Upper lobe of right lung (tissue), 1 donor: ENCODE results near the gene TUBE1. TPM values are rescaled to one million over a fixed set of nuclear protein-coding genes. Genes with fewer than 3 reads are reported as not detected.

Experiments used
- ATAC-seq: fragments of 200-7000 bp; cut with Tn5 transposase; one replicate; pipeline ENCODE4 v1.9.1; 2020; ENCODE audit warnings: mild to moderate bottlenecking, moderate library complexity
- DNase-seq: peaks from one replicate; pipeline ENCODE4 v3.0.0-alpha.2; 2020
- H3K27ac ChIP-seq: fragments of 200-600 bp; one replicate; pipeline ENCODE4 v1.8.0; 2022
- H3K27me3 ChIP-seq: fragments of 200-600 bp; one replicate; pipeline ENCODE4 v1.8.0; 2022; ENCODE audit warnings: mild to moderate bottlenecking
- H3K36me3 ChIP-seq: fragments of 200-600 bp; one replicate; pipeline ENCODE4 v1.8.0; 2022
- H3K4me1 ChIP-seq: fragments of 200-600 bp; one replicate; pipeline ENCODE4 v1.8.0; 2022
- H3K4me3 ChIP-seq: fragments of 200-600 bp; one replicate; pipeline ENCODE4 v1.8.0; 2022; ENCODE audit warnings: mild to moderate bottlenecking
- H3K9me3 ChIP-seq: fragments of 200-600 bp; one replicate; pipeline ENCODE4 v1.8.0; 2022
- intact Hi-C: fragments of 100-400 bp; cut with DNase I; formaldehyde crosslinking; loops from one replicate; pipeline ENCODE4 v1.11.0; 2022
- total RNA-seq: library from RNA; stranded (reverse); fragmentation: NEBNext Ultra II Directional; extraction: Animal tissue kit (Norgen Biotek cat#: 25700); gene quantifications from one replicate; pipeline ENCODE4 v1.2.1, GENCODE V29; 2021
- TF ChIP-seq, protein P1 (sequence below): fragments of 200-600 bp; IDR thresholded peaks from one replicate; pipeline ENCODE4 v1.8.0; 2022; ENCODE audit warnings: antibody characterized with exemption
- donor health status: DM: no; HTN: yes; CAD: no; lungs with severe emphysema.

The TUBE1 gene
- total RNA-seq, 1 donor from 2014 or later, result 18.4 TPM

DNA sequence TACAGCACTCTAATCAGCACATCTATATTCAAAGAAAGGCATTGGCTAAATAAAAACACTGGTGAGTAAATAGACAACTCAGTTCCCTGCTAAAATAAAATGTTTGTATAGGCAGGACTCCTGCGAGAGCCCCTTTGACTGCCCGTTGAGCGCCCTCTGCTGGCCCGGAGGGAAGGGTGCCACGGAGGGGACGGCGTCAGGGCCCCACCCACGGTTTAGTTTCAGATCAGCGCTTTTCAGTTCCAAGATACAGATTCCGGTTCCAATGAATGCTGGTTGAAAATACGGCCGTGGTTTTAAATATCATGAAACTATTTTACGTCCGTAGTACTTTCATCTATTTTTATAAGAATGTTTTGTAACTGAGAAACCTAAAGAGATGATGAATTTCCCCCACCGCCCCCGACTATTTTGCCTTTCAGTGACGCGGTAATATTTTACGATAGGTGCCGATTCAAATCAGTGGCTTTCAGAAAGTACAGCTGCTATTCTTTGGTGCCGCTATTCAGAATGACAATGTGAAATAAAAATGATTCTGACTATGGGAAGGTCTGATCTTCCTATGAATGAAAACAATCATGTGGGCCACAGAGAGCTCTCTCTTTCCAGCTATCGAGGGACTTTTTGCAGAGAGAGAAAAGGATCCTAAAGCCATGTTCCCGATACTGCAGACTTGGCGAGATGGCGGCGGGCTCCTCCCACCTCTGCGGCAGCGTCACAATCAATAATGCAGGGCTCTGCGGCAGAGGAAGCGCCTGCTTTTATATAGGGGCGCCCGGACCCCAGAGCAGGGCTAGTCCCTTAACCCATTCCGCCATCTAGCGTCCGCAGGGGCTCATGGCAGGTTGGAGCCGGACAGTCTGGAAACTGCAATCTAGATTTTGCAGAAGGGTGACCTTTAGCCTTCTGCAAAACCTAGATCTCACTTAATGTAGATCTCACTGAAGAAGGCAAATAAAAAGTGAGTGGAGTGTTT, 44.0 kb downstream of the TUBE1 start:
- TF ChIP-seq, protein P1, sequence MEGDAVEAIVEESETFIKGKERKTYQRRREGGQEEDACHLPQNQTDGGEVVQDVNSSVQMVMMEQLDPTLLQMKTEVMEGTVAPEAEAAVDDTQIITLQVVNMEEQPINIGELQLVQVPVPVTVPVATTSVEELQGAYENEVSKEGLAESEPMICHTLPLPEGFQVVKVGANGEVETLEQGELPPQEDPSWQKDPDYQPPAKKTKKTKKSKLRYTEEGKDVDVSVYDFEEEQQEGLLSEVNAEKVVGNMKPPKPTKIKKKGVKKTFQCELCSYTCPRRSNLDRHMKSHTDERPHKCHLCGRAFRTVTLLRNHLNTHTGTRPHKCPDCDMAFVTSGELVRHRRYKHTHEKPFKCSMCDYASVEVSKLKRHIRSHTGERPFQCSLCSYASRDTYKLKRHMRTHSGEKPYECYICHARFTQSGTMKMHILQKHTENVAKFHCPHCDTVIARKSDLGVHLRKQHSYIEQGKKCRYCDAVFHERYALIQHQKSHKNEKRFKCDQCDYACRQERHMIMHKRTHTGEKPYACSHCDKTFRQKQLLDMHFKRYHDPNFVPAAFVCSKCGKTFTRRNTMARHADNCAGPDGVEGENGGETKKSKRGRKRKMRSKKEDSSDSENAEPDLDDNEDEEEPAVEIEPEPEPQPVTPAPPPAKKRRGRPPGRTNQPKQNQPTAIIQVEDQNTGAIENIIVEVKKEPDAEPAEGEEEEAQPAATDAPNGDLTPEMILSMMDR, result peak; percentile 97
- peak; percentile 97 for ATAC-seq
- intact Hi-C loops, result no loop called here
- peak overlapping the region; percentile 68 for H3K4me3 ChIP-seq
- no peaks in the 10 kb centered on the region for H3K9me3 ChIP-seq
- DNase-seq, result peak; percentile 91
- no peaks in the 10 kb centered on the region for H3K36me3 ChIP-seq
- H3K27ac ChIP-seq, result peak overlapping the region; percentile 86
- no peaks in the 10 kb centered on the region for H3K27me3 ChIP-seq
- H3K4me1 ChIP-seq, result peaks cover 3% of the 10 kb centered on the region

DNA sequence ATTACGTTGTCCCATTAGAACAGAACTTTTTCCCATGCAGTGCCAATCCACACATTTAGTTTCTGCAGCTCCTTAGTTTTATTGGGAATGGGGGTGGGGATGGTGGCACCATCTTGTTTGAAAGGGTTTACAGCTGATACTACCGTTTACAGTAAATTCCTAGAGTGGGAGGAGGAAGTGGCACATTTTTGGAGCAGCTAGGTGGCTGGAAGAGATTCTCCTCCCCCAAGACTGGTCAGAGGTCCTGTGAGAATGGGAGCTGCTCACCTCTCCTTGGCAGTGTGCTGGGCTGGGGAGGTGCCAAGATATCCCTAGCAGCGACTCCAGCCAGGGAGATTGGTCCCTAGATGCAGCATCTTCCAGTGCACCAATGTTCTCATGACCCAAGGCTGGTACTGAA, 45.7 kb downstream of the TUBE1 start:
- no peak overlapping the region for H3K27ac ChIP-seq
- ATAC-seq (no peak), DNase-seq (no peak)
- H3K4me3 ChIP-seq, result no peak overlapping the region
- H3K9me3 ChIP-seq, result no peaks in the 10 kb centered on the region
- TF ChIP-seq, protein P1, result no peak
- H3K4me1 ChIP-seq, result peaks cover 3% of the 10 kb centered on the region
- no peaks in the 10 kb centered on the region for H3K36me3 ChIP-seq
- intact Hi-C loops, result no loop called here
- no peaks in the 10 kb centered on the region for H3K27me3 ChIP-seq

DNA sequence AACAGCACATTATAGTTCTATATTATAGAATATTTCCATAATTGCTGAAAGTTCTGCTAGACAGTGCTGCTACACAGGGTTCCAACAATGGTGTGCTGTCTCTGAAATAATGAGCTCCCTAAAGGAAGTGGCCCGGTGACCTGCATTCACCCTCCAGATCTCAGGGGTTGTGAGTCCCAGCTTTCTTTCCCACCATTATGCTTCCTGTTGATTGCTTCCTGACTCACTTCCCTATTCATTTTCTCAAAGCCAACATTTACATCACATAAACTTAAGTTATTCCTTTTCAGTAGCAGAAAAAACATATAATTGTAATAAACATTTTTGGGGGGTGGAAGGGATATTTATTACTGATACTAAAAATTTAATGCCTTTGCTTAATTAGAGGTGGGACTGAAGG, 46.3 kb downstream of the TUBE1 start:
- Histone ChIP-seq H3K27ac (no peak overlapping the region), H3K36me3 (no peaks in the 10 kb centered on the region), H3K9me3 (no peaks in the 10 kb centered on the region), H3K4me3 (no peak overlapping the region), H3K27me3 (no peaks in the 10 kb centered on the region), H3K4me1 (peaks cover 3% of the 10 kb centered on the region)
- no peak for DNase-seq
- ATAC-seq, result no peak
- intact Hi-C loops, result no loop called here
- TF ChIP-seq, protein P1, result no peak

GRCh38 chr6:112039431-112039770, 47.9 kb downstream of the TUBE1 start:
- no peak overlapping the region for H3K27ac ChIP-seq
- intact Hi-C loops, result no loop called here

GRCh38 chr6:112038756-112039430, 48.4 kb downstream of the TUBE1 start:
- Histone ChIP-seq H3K4me3 (no peak overlapping the region), H3K36me3 (no peaks in the 10 kb centered on the region), H3K4me1 (peaks cover 3% of the 10 kb centered on the region), H3K27me3 (no peaks in the 10 kb centered on the region), H3K9me3 (no peaks in the 10 kb centered on the region), H3K27ac (no peak overlapping the region)
- ATAC-seq, result no peak
- intact Hi-C loops, result no loop called here
- no peak for DNase-seq
- TF ChIP-seq, protein P1, result no peak

More at GRCh38 chr6:112039431-112039770, 47.9 kb downstream of the TUBE1 start:
- H3K9me3 ChIP-seq, result no peaks in the 10 kb centered on the region
- H3K4me1 ChIP-seq, result peaks cover 3% of the 10 kb centered on the region
- no peak overlapping the region for H3K4me3 ChIP-seq
- TF ChIP-seq, protein P1, result no peak
- H3K27me3 ChIP-seq, result no peaks in the 10 kb centered on the region
- no peak for ATAC-seq
- H3K36me3 ChIP-seq, result no peaks in the 10 kb centered on the region
- DNase-seq, result no peak
